Endodermal cell (in vitro differentiated cells): Measurements from ENCODE around the gene CNTN1. TPM values are rescaled to one million over a fixed set of nuclear protein-coding genes. Genes with fewer than 3 reads are reported as not detected.

Source experiments
- DNase-seq: peaks from one replicate; pipeline ENCODE4 v3.0.0-alpha.2; 2017
- H3K27ac ChIP-seq: 2 replicates; pipeline ENCODE4 v1.5.1; 2013; ENCODE audit warnings: mild to moderate bottlenecking, low read depth, low read length, moderate library complexity
- H3K27me3 ChIP-seq: 2 replicates; pipeline ENCODE4 v1.6.1; 2013; ENCODE audit warnings: mild to moderate bottlenecking, low read length, moderate library complexity; ENCODE audit not compliant: insufficient read depth, control insufficient read depth, poor library complexity, severe bottlenecking
- H3K36me3 ChIP-seq: 2 replicates; pipeline ENCODE4 v1.7.0; 2013; ENCODE audit warnings: mild to moderate bottlenecking, low read length, moderate library complexity; ENCODE audit not compliant: control insufficient read depth, insufficient read depth
- H3K4me1 ChIP-seq: one replicate; pipeline ENCODE4 v1.7.0; 2013; ENCODE audit warnings: low read length; ENCODE audit not compliant: control insufficient read depth, insufficient read depth
- H3K4me3 ChIP-seq: 2 replicates; pipeline ENCODE4 v1.5.1; 2013; ENCODE audit warnings: mild to moderate bottlenecking, low read length, moderate library complexity
- H3K9ac ChIP-seq: 2 replicates; pipeline ENCODE4 v1.6.1; 2013; ENCODE audit warnings: mild to moderate bottlenecking, low read length, moderate library complexity; ENCODE audit not compliant: poor library complexity, severe bottlenecking; ENCODE audit errors: extremely low read depth
- H3K9me3 ChIP-seq: 2 replicates; pipeline ENCODE4 v1.6.1; 2013; ENCODE audit warnings: mild to moderate bottlenecking, low read length, moderate library complexity; ENCODE audit not compliant: control insufficient read depth
- H3K27ac Mint-ChIP-seq: 2 replicates; pipeline ENCODE4 v1.8.0; 2020; ENCODE audit warnings: mixed read lengths
- H3K27me3 Mint-ChIP-seq: 2 replicates; pipeline ENCODE4 v1.8.0; 2021; ENCODE audit warnings: mild to moderate bottlenecking, mixed read lengths; ENCODE audit not compliant: insufficient read depth
- H3K36me3 Mint-ChIP-seq: 2 replicates; pipeline ENCODE4 v1.8.0; 2020; ENCODE audit warnings: low read depth, mixed read lengths
- H3K4me1 Mint-ChIP-seq: 2 replicates; pipeline ENCODE4 v1.8.0; 2020; ENCODE audit warnings: mixed read lengths
- H3K4me3 Mint-ChIP-seq: 2 replicates; pipeline ENCODE4 v1.8.0; 2020; ENCODE audit warnings: mild to moderate bottlenecking, moderate library complexity, mixed read lengths
- H3K9me3 Mint-ChIP-seq: 2 replicates; pipeline ENCODE4 v1.8.0; 2020; ENCODE audit warnings: mild to moderate bottlenecking, mixed read lengths
- CTCF ChIP-seq: fragments of 200-600 bp; sonication (generic); conservative IDR thresholded peaks from 2 replicates; pipeline ENCODE4 v1.5.0; 2021; ENCODE audit warnings: antibody characterized with exemption, mild to moderate bottlenecking
- WGBS, 2 experiments: methylation state at CpG; one replicate each; pipeline versions ENCODE4 v1.1.5 to v1.1.7; 2013; ENCODE audit warnings: missing lambda C conversion rate in 2 of 2, mixed read lengths in 1 of 2; ENCODE audit not compliant: insufficient coverage in 1 of 2, insufficient read length in 1 of 2; 5-methylcytosine and 5-hydroxymethylcytosine counted together
- total RNA-seq, 2 donors: library from RNA; stranded (reverse); fragmentation: NEBNext Ultra II Directional in 1 of 2; extraction: Animal tissue kit (Norgen Biotek cat#: 25700) in 1 of 2; gene quantifications; 2 replicates in 1 of 2; 3 replicates in 1 of 2; pipeline ENCODE4 v1.2.1, GENCODE V29; 2021

CNTN1 gene
- total RNA-seq, 2 donors from 2014 or later = 8.4 to 8.6 TPM

- TF ChIP-seq CTCF = no peak
- Histone ChIP-seq H3K4me3 (no peak overlapping the region), H3K9me3 (no peaks in the 10 kb centered on the region), H3K36me3 (no peaks in the 10 kb centered on the region), H3K4me1 (no peaks in the 10 kb centered on the region), H3K27ac (no peak overlapping the region), H3K27me3 (no peaks in the 10 kb centered on the region), H3K9ac (no peak overlapping the region)
- Mint-ChIP-seq H3K27me3 (no peaks in the 10 kb centered on the region), H3K27ac (no peak overlapping the region), H3K9me3 (peaks cover 3% of the 10 kb centered on the region), H3K4me3 (no peak overlapping the region), H3K4me1 (no peaks in the 10 kb centered on the region), H3K36me3 (no peaks in the 10 kb centered on the region)
- no peak for DNase-seq
Measured at GRCh38 chr12:41019461-41019860, 327.2 kb downstream of the CNTN1 start.

- no peaks in the 10 kb centered on the region for H3K27me3 Mint-ChIP-seq
- Histone ChIP-seq H3K4me3 (no peak overlapping the region), H3K36me3 (no peaks in the 10 kb centered on the region), H3K4me1 (no peaks in the 10 kb centered on the region), H3K9ac (no peak overlapping the region), H3K27me3 (no peaks in the 10 kb centered on the region), H3K9me3 (no peaks in the 10 kb centered on the region), H3K27ac (no peak overlapping the region)
- H3K4me3 Mint-ChIP-seq = no peak overlapping the region
- DNase-seq = no peak
- TF ChIP-seq CTCF = no peak
- H3K27ac Mint-ChIP-seq = no peak overlapping the region
- H3K9me3 Mint-ChIP-seq = no peaks in the 10 kb centered on the region
- 84 to 100% methylated on average over 1 of the region's 1 CpG for WGBS, 2 experiments
- H3K36me3 Mint-ChIP-seq = no peaks in the 10 kb centered on the region
- no peaks in the 10 kb centered on the region for H3K4me1 Mint-ChIP-seq
Measured at GRCh38 chr12:41023836-41024235, 331.6 kb downstream of the CNTN1 start.

GRCh38 chr12:41026151-41026550, 333.9 kb downstream of the CNTN1 start:
- H3K36me3 ChIP-seq = no peaks in the 10 kb centered on the region
- no peak overlapping the region for H3K27ac ChIP-seq
- no peaks in the 10 kb centered on the region for H3K9me3 Mint-ChIP-seq
- H3K9ac ChIP-seq = no peak overlapping the region
- H3K9me3 ChIP-seq = no peaks in the 10 kb centered on the region
- H3K4me1 ChIP-seq = no peaks in the 10 kb centered on the region
- no peak overlapping the region for H3K4me3 Mint-ChIP-seq
- H3K4me3 ChIP-seq = no peak overlapping the region
- no peak overlapping the region for H3K27ac Mint-ChIP-seq
- no peaks in the 10 kb centered on the region for H3K27me3 ChIP-seq
- no peaks in the 10 kb centered on the region for H3K36me3 Mint-ChIP-seq
- no peaks in the 10 kb centered on the region for H3K4me1 Mint-ChIP-seq
- no peak for TF ChIP-seq CTCF
- 100% methylated on average over 1 of the region's 1 CpG; no CpG with 5 or more reads in 1 of the 2 experiments for WGBS, 2 experiments
- no peaks in the 10 kb centered on the region for H3K27me3 Mint-ChIP-seq
- no peak for DNase-seq
